Jurkat, Clone E6-1 (cell line): ENCODE data around the gene FAM135A.
"Not testable (repeated sequence)": the region's sequence is repeated elsewhere in the genome, so short reads cannot be mapped to it uniquely, and the experiment has no call there.

ENCODE experiments used
- DNase-seq: peaks from one replicate; pipeline ENCODE4 v3.0.0-alpha.2; 2011; ENCODE audit warnings: low read depth, low spot score
- H3K4me3 ChIP-seq: 2 replicates; pipeline ENCODE4 v1.5.1; 2011; ENCODE audit warnings: mild to moderate bottlenecking, low read length, control low read depth, moderate library complexity

Gene FAM135A

DNA sequence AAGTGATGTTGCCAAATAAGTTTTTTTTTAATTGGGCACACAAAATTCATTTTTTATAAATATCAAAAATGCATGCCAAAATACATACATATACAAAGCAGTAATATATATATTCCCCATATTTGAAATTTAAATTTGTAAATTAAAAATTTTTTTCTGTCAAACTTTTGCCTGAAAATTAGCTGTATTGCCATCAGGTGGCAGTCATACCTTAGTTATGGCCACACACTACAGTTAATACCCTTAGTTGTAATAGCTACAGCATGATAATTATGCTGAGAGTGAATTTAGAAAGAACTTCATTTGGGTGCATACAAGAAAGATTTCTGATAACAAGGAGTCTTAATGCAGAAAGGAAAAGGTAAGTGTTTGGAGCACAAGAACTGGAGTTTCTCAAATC, 107.3 kb downstream of the FAM135A start:
- DNase-seq = peak; percentile 22
- H3K4me3 ChIP-seq = no peak overlapping the region

DNA sequence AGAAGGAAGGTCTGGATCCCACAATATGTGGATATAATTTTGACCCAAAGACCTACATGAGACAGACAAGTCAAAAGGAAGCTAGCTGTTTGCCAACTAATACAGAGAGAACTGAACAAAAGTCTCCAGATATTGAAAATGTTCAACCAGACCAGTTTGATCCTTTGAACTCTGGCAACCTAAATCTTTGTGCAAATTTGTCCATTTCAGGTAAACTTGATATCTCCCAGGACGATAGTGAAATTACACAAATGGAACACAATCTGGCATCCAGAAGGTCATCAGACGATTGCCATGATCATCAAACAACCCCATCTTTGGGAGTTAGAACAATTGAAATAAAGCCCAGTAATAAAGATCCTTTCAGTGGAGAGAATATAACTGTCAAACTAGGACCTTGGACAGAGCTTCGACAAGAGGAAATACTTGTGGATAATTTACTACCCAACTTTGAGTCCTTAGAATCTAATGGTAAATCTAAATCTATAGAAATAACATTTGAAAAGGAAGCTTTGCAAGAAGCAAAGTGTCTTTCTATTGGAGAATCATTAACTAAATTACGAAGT, 111.5 kb downstream of the FAM135A start:
- DNase-seq = no peak

DNA sequence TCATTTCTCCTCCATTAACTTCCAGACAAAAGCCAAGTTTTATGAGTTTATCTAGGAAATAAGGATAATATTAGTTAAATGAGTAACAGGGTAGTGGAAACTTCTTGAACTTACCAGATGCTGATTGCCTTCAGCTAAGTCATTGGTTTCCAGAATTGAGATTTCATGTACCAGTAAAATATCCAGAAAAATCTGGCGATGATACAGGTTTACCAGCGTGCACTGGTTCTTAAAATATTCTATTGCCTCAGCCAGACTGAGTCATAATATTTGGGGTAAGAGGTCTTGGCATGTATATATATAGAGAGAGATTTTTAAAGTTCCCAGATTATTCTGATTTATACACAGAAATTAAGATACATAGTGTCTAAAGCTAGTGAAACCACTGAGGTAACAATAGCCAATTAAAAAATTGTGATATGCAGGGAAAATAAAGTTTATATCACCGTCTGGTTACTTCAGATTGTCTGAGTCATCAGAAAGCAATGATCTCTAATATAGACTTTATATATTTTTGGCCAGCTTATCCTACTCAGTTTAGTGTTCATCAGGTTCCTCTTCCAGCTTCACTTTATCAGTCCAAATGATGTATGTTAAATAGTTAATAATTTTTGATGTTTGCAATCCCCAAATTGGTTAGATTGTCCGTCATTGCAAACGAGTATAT, 113.9 kb downstream of the FAM135A start:
- DNase-seq = no peak
- H3K4me3 ChIP-seq = no peak overlapping the region

More for the DNA sequence above, 111.5 kb downstream of the FAM135A start:
- H3K4me3 ChIP-seq = no peak overlapping the region

DNA sequence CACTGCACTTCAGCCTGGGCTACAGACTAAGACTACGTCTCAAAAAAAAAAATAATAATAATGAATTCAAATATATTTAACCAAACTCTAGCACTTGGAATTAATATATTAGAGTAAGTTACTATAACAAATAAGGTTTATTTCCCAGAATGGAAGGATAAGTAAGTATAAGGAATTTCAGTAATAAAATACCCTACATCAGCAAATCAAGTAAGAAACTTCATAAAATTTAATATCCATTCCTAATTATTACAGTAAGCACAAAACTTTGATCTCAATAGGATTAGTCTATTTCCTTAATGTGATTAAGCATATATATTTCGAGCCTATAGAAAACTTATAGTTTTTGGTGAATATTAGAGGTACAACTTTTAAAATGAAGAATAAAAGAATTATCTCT, 116.7 kb downstream of the FAM135A start:
- H3K4me3 ChIP-seq = no peak overlapping the region
- no peak for DNase-seq

DNA sequence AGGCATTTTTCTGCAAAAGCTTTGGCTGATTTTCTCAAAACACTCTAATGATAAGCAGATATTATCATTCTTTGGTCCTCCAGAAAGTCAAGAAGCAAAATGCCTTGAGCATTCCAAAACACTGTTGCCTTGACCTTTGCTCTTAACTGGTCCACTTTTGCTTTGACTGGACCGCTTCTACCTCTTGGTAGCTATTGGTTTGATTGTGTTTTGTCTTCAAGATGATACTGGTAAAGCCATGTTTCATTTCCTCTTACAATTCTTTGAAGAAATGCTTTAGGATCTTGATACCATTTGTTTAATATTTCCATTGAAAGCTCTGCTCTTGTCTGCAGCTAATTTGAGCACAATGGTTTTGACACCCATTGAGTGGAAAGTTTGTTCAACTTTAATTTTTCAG, 117.8 kb downstream of the FAM135A start:
- DNase-seq = no peak
- H3K4me3 ChIP-seq = no peak overlapping the region

DNA sequence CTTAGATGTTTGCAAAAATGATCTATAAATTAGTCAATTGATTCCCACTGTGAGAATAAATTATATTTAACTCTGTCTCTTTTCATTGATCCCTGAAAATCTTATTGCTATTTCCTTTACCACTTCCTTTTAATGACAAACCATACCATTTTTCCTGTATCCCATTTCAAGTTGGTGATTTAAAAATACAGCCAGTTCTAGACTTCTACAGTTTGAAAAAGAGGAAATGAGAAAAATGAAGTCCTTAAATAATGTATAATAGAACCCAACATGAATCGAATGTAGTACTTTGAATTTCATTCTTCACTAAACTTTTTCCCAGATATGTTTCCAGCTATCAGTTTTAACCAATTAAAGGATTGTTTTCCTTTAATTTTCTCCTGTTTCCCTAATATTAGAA, 124.0 kb downstream of the FAM135A start:
- DNase-seq = no peak

DNA sequence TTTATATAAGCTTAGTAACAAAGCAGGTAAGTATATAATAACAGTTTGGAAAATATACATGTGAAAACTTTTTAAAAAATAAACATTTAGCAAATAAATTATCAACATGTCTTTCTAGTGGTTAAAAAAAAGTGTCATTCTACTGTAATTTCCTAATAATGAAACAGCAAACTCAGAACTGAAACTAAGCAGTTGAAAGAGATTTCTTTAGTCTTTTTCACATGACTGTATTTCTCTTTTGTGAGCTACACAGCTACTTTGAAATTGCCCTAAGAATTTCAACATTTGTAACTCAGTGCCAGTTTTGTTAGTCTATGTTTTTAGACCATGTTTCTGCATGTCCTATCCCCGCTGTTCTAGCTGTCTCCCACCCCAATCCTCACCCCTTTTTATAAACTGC, 125.1 kb downstream of the FAM135A start:
- no peak for DNase-seq
- H3K4me3 ChIP-seq = no peak overlapping the region

More for the DNA sequence above, 124.0 kb downstream of the FAM135A start:
- no peak overlapping the region for H3K4me3 ChIP-seq

DNA sequence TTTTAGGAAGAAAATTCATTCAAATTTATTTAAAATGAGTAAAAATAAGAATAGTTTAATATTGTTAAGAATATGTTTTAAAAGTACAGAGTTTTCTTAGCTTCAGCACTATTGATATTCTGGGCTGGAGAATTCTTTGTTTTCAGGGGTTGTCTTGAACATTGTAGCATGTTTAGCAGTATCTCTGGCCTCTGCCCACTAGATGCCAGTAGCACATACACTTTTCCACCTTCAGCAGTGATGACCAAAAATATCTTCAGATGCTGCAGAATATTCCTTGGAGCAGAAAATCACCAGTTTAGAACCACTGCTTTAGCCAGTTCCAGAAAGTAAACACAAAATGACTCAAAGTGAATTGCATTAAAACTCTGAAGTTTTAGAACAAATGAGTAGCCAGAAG, 134.0 kb downstream of the FAM135A start:
- no peak for DNase-seq
- H3K4me3 ChIP-seq = no peak overlapping the region

DNA sequence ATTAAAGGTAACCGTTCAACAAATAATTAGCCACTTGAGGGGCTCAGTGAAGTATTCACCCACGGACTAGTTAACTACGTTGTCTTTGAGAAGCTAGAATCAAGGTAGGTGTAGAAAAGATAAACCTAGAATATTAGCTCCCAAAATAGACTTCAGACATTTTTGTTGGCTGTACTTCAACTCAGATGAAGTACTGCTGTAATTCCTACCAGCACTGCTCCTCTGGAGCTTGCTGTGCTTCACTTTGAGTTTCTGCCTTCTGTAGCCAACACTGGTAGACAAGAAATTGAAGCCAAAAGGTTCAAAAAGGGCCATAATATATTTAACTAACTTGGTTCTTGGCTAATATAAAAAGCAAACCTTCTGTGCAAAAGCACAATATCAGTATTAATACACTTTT, 134.6 kb downstream of the FAM135A start:
- no peak for DNase-seq
- H3K4me3 ChIP-seq = no peak overlapping the region

DNA sequence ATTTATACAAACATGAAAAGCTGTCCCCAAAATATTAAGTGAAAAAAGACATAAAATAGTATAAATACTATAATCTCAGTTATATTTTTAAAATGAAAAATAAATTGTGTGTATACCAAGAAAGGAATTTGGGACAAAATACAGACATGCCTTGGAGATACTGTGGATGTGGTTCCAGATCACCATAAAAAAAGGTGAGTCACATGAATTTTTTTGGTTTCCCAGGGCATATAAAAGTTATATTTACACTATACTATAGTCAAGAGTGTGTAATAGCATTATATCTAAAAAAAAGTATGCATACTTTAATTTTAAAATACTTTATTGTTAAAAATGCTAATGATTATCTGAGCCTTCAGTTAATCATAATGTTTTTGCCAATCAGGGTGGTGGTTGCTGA, 136.0 kb downstream of the FAM135A start:
- no peak for DNase-seq
- H3K4me3 ChIP-seq = no peak overlapping the region

DNA sequence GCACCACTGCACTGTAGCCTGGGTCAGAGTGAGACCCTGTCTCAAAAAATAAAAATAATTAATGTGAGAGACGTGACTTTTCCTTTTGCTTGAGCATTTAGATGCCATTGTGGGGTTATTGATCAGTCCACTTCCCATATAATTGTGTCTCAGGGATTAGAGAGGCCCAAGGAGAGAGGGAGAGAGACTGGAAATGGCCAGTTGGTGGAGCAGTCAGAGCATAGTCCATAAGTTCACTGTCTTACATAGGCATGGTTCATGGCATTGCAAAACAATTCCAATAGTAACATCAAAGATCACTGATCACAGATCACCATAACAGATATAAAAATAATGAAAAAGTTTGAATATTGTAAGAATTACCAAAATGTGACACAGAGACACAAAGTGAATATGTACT, 138.3 kb downstream of the FAM135A start:
- no peak for DNase-seq
- no peak overlapping the region for H3K4me3 ChIP-seq

DNA sequence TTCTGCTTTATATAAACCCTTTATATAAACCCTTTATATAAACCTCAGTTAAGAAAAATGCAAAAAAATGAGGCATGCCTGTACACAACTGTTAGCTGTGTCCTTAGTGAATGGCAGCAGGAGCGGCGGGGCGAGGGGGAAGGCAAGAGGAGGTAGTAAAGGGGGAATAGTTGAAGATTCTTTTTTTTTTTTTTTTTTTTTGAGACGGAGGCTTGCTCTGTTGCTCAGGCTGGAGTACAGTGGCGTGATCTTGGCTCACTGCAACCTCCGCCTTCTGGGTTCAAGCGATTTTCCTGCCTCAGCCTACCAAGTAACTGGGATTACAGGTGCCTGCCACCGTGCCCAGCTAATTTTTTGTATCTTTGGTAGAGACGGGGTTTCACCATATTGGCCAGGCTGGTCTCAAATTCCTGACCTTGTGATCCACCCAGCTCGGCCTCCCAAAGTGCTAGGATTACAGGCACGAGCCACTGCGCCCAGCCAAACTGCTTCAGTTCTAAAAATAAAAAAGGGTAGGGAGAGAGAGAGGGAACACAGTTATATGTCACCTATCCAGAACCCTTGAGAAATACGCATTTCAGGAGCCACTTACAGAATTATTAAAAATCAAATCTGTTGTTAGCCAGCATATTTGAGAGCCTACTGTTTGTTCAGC, 139.1 kb downstream of the FAM135A start:
- H3K4me3 ChIP-seq, DNase-seq: not testable (repeated sequence)

DNA sequence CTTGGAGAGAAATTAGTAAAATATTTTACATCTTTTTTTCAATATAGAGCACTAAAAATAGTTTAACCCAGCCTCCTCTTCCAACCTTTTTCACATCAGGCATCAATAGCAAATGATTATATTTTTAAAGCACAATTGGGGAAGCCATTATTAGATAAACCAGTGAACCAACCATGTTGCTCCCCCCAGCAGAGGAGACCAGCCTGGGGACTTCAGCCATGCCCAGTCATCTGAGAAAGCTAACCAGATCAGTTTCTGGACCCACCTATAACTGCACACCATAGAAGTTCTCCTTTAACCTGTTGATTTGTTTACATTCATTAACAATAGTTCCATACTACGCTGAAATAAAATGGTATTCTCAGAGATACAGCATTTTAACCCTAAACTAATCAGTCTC, 139.7 kb downstream of the FAM135A start:
- no peak overlapping the region for H3K4me3 ChIP-seq
- DNase-seq = no peak

DNA sequence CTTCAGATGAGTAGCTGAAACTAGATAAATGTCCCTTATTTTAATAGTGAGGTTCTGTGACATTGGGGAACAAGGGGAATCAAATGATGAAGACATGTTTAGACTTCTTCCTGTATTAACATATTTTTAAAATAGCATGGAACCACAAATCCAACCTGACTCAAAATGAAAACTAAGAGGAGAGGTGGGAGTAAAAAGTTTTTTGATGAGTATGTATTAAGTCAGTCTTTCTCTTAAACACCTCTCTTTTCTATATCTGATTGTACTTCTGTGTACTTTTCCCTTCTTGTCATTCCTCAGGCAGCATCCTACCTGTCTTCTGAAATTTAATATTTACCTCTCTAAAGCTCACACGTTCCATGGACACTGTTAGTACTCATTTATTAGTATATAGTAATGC, 144.7 kb downstream of the FAM135A start:
- no peak for DNase-seq
- H3K4me3 ChIP-seq = no peak overlapping the region

DNA sequence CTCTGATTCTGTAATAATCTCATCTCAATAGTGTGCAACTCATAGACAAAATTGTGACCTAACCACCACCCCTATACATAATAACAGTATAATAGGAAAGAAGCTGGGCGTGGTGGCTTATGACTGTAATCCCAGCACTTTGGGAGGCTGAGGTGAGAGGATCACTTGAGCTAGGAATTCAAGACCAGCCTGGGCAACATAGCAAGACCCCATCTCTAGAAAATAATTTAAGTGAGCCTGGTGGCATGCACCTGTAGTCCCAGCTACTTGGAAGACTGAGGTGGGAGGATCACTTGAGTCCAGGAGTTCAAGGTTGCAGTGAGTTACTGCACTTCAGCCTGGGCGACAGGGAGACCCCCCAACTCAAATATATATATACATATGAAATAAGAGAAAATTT, 149.1 kb downstream of the FAM135A start:
- not testable (repeated sequence) for DNase-seq, H3K4me3 ChIP-seq

DNA sequence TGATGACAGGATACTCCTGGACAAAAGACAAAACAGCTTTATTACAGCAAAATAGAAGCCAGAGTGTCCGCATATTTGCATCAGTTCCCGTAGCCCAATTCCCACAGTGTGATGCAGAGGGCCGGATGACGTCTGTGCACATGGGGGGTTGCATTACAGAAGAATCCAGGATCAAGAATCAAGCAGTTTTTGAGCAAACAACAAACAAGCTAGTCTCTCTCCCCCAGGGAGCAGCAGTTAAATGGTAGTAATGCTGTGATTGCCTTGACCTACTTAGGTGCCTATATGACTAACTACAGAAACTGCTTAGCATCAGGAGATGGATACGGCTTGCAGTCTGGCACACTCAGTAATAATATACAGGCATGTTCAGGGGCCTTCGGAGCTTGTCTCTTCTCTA, 150.2 kb downstream of the FAM135A start:
- DNase-seq = no peak
- no peak overlapping the region for H3K4me3 ChIP-seq

DNA sequence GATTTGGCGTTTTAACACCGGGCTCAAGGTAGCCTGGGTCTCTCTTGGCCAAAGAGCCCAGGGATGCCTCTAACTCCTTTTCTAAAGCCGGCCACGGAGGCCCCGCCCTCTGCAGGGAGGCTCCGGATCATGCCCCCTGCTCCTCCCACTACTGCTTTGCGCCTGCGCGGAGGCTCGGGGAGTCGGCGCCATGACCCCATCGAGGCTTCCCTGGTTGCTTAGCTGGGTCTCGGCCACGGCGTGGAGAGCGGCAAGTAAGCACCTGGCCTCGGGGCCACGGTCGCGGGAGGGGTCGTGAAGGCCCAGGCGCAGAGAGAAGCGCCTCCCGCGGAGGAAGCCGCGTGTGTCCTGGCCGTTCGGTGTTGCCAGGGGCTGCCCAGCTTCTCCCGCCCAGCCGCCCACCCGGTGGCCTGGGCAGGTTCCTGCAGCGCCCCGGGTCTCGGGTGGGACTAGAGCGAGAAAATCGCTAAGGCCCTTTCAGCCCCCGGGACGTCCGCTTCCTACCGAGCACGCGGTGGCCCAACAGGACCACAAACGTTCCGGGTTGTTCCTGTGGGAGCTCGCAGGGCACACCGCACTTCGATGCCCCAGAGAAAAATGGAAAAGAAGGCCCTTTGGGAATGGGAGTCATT, 153.6 kb downstream of the FAM135A start, which contains the start of gene SDHAF4:
TSS of gene SDHAF4 (plus strand) at position 180 of the 632 bp plus-strand sequence. CDS start at position 191, 11 bp downstream.
- peak within 1 kb of the TSS; percentile 79 for H3K4me3 ChIP-seq
- DNase-seq = peak; percentile 78

DNA sequence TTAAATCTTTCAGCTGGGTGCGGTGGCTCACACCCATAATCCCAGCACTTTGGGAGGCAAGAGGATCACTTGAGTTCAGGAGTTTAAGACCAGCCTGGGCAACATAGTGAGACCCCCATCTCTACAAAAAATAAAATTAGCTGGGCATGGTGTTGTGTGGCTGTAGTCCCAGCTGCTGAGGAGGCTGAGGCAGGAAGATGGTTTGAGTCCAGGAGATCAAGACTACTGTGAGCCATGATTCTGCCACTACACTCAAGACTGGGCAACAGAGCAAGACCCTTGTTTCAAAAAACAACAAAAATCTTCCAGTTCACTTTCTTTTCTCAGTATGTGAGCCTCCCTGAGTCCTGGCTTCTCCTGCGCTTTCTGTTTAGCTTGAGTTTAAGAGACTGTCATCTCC, 161.3 kb downstream of the FAM135A start:
- H3K4me3 ChIP-seq = no peak overlapping the region
- DNase-seq = no peak

DNA sequence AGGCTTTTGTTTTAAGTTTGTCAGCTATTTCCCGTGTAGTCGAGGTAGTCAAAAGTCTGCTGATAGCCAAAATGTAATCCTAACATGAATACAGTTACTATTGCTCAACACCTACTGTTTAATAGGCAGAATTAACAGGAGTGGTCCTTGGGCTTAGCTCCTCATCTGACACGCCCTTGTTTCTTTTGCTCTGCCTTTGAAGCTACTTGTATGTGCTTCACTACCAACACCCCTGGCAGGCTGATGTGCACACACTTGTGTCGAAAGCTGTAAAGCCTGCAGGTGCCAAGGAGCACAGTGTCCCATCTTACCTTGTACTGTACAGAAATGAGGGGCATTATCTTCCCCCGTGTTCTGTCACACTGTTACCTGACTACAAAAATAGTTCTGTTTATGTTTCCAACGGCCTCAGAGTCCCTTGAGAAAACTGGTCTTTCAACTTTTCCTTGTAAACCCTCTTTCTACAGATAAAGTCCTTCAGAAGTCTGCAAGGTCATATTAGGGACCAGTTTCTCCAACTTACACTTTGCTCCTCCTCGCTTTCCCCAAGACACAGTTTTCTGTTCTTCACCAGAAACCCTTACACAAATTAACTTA, 162.7 kb downstream of the FAM135A start:
- no peak overlapping the region for H3K4me3 ChIP-seq
- no peak for DNase-seq

DNA sequence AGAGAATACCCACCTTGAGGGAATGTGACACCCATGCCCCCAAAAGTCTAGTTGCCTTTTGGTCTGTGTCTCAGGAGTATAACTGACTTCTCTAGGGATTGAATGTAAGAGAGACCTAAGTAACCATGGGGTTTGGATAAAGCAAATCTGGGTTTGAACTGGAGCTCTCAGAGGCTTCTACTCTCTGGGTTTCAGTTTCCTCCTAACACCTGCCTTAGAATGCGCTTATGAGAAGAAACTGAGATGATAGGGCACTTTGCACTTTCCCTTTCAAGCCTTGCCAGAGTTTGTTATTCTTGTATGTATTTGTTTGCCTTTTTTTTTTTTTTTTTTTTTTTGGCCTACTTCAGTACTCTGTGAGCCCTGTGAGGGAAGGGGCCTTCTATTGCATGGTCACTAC, 172.8 kb downstream of the FAM135A start:
- no peak for DNase-seq
- no peak overlapping the region for H3K4me3 ChIP-seq
